ENCODE measurements around the gene STX8. TPM values are rescaled to one million over a fixed set of nuclear protein-coding genes. Genes with fewer than 3 reads are reported as not detected.

The STX8 gene
- polyA plus RNA-seq, 1 experiment: 44.7 TPM

- Histone ChIP-seq H3K4me3 (ENCODE audit: low read depth, low read length) (no peak overlapping the region), H3K27me3 (ENCODE audit: control insufficient read depth, insufficient read depth, low read length) (no peaks in the 10 kb centered on the region), H3K36me3 (ENCODE audit: control insufficient read depth, insufficient read depth, low read length) (no peaks in the 10 kb centered on the region; the same call in 1 of the 2 replicates)
- ChIA-PET CTCF (no interaction called here), POLR2A (no interaction called here)
- TF ChIP-seq CTCF (IDR thresholded peaks at IDR 0.05; ENCODE audit: insufficient read depth, low read depth, low read length): no peak
- DNase-seq (ENCODE audit: low read depth): no peak
These were observed 103.1 kb downstream of the STX8 start for GRCh38 chr17:9472541-9472940.

- CTCF ChIA-PET: no interaction called here
- TF ChIP-seq CTCF (IDR thresholded peaks at IDR 0.05; ENCODE audit: insufficient read depth, low read depth, low read length): no peak
- no peak for DNase-seq (ENCODE audit: low read depth)
These were observed 103.5 kb downstream of the STX8 start for GRCh38 chr17:9472094-9472493.

DNA sequence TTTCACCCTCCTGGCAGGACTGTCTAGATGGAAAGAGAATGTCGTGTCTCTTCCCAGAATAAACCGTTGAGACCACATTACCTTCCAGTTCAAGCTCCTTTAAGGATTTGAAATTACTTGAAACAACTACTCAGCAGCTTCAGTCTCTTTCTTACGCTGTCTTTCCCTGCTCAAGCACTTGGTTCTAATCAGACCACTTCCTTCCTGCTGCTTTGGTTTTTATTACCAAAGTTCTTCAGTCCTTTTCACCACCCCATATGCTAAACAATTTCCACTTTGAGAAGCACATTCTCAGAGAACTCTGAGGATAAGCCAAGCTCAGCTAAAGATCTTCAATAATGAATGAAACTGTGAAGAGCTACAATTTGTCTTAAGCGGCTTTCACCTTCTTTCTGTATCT, 105.4 kb downstream of the STX8 start:
- no peaks in the 10 kb centered on the region for H3K27me3 ChIP-seq (ENCODE audit: control insufficient read depth, insufficient read depth, low read length)
- no peak for DNase-seq (ENCODE audit: low read depth)
- CTCF ChIA-PET: interaction anchor here (0.5 to 1.3 kb wide), 3 partner anchors 9 to 856 kb away, joined by 3 to 4 read pairs (median 3); no protein-coding TSS in a partner anchor
- POLR2A ChIA-PET: no interaction called here
- TF ChIP-seq CTCF (IDR thresholded peaks at IDR 0.05; ENCODE audit: insufficient read depth, low read depth, low read length): no peak
- no peaks in the 10 kb centered on the region for H3K36me3 ChIP-seq (ENCODE audit: control insufficient read depth, insufficient read depth, low read length)
- no peak overlapping the region for H3K4me3 ChIP-seq (ENCODE audit: low read depth, low read length)

More at GRCh38 chr17:9472094-9472493, 103.5 kb downstream of the STX8 start:
- H3K4me3 ChIP-seq (ENCODE audit: low read depth, low read length): no peak overlapping the region
- POLR2A ChIA-PET: no interaction called here
- H3K27me3 ChIP-seq (ENCODE audit: control insufficient read depth, insufficient read depth, low read length): no peaks in the 10 kb centered on the region
- H3K36me3 ChIP-seq (ENCODE audit: control insufficient read depth, insufficient read depth, low read length): no peaks in the 10 kb centered on the region; the same call in 1 of the 2 replicates

- no peak for DNase-seq (ENCODE audit: low read depth)
- CTCF ChIA-PET: interaction anchor here (1.2 kb wide), 1 partner anchor 8 kb away, joined by 3 read pairs; no protein-coding TSS in a partner anchor
- POLR2A ChIA-PET: no interaction called here
- Histone ChIP-seq H3K4me3 (ENCODE audit: low read depth, low read length) (no peak overlapping the region), H3K36me3 (ENCODE audit: control insufficient read depth, insufficient read depth, low read length) (no peaks in the 10 kb centered on the region), H3K27me3 (ENCODE audit: control insufficient read depth, insufficient read depth, low read length) (no peaks in the 10 kb centered on the region)
- no peak for TF ChIP-seq CTCF (IDR thresholded peaks at IDR 0.05; ENCODE audit: insufficient read depth, low read depth, low read length)
These were observed 106.7 kb downstream of the STX8 start for GRCh38 chr17:9468937-9469336.

DNA sequence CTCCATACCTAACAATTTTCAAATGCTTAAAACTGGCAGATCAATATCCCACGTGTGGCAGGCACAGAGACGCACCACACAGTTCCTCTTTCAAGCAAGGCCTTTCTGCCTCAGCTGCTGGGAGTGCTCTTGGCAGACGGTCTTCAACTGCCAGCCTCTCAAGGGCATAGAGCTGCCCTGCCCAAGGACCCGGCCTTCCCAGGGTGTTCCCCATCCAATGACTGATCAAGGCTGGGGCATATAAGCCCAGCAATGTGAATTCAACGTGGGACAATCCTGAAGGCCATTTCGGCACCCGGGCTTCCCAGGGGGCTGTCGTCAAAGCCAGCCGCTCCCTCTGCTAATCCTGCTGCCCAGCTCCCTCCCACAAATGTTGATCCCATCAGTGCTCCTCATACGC, 107.1 kb downstream of the STX8 start:
- ChIA-PET POLR2A (no interaction called here), CTCF (no interaction called here)
- Histone ChIP-seq H3K4me3 (ENCODE audit: low read depth, low read length) (no peak overlapping the region), H3K27me3 (ENCODE audit: control insufficient read depth, insufficient read depth, low read length) (no peaks in the 10 kb centered on the region), H3K36me3 (ENCODE audit: control insufficient read depth, insufficient read depth, low read length) (no peaks in the 10 kb centered on the region)
- DNase-seq (ENCODE audit: low read depth): no peak
- no peak for TF ChIP-seq CTCF (IDR thresholded peaks at IDR 0.05; ENCODE audit: insufficient read depth, low read depth, low read length)
